Ovary (tissue), 9 donors: Measurements from ENCODE around the gene KDM3A. TPM values are rescaled to one million over a fixed set of nuclear protein-coding genes. Genes with fewer than 3 reads are reported as not detected.

ENCODE experiments used
- DNase-seq, 5 donors: peaks; one replicate each; pipeline ENCODE4 v3.0.0-alpha.2; 2019 to 2020
- H3K27ac ChIP-seq, 2 donors: fragments of 200-600 bp; one replicate each; pipeline versions ENCODE4 v1.5.1 to v1.8.0; 2019 to 2022
- H3K27me3 ChIP-seq: fragments of 200-600 bp; one replicate; pipeline ENCODE4 v1.8.0; 2022
- H3K36me3 ChIP-seq: fragments of 200-600 bp; sonication (generic); one replicate; pipeline ENCODE4 v1.5.1; 2019
- H3K4me1 ChIP-seq: one replicate; pipeline ENCODE4 v1.8.1; 2013; ENCODE audit warnings: mild to moderate bottlenecking, moderate library complexity; ENCODE audit not compliant: insufficient read depth
- H3K4me3 ChIP-seq: fragments of 200-600 bp; sonication (generic); one replicate; pipeline ENCODE4 v1.5.1; 2017
- H3K9me3 ChIP-seq, 2 donors: fragments of 200-600 bp in 1 of 2; sonication (generic) in 1 of 2; one replicate each; pipeline versions ENCODE4 v1.5.1 to v1.8.1; 2013 to 2019; ENCODE audit warnings: mild to moderate bottlenecking in 1 of 2, moderate library complexity in 1 of 2
- CTCF ChIP-seq, 3 donors: fragments of 450-650 bp in 2 of 3; fragments of 200-600 bp in 1 of 3; IDR thresholded peaks; one replicate each; pipeline versions ENCODE4 v1.5.1 to v1.8.0; 2016 to 2022; ENCODE audit warnings: antibody characterized with exemption in 3 of 3, mild to moderate bottlenecking in 1 of 3
- EP300 ChIP-seq: sonication (generic); formaldehyde crosslinking; IDR thresholded peaks from one replicate; pipeline ENCODE4 v1.6.1; 2017; ENCODE audit warnings: antibody characterized with exemption
- POLR2A ChIP-seq: fragments of 450-650 bp; IDR thresholded peaks from one replicate; pipeline ENCODE4 v1.6.1; 2017; ENCODE audit warnings: antibody characterized with exemption, mild to moderate bottlenecking, moderate library complexity
- WGBS, 3 donors: extraction: QIAGEN DNeasy Blood & Tissue Kit in 1 of 3; methylation state at CpG; one replicate each; pipeline versions ENCODE4 v1.1.5 to v1.1.7; 2013 to 2017; 5-methylcytosine and 5-hydroxymethylcytosine counted together
- intact Hi-C, 4 donors: fragments of 100-400 bp; cut with DNase I; formaldehyde crosslinking; loops; one replicate each; pipeline versions ENCODE4 v1.11.0 to v1.15.1; 2022 to 2023
- polyA plus RNA-seq, 2 donors: library from polyadenylated mRNA; stranded (reverse); fragments of 200-250 nt in 1 of 2; fragments of 350-450 nt in 1 of 2; fragmentation: Illumina TruSeq in 1 of 2; extraction: RNeasy Lipid Tissue Mini Kit (QIAGEN cat#74804) in 1 of 2; gene quantifications; one replicate each; pipeline ENCODE4 v1.2.3, GENCODE V29; 2013 to 2014
- total RNA-seq, 7 donors: library from RNA; depleted of rRNA in 2 of 7; stranded (reverse); fragments of >200 nt in 2 of 7; fragmentation: NEBNext Ultra II Directional in 3 of 7; extraction: Animal tissue kit (Norgen Biotek cat#: 25700) in 3 of 7; gene quantifications; one replicate each; pipeline versions ENCODE4 v1.1.0 to v1.2.4, GENCODE V29; 2016 to 2023
- donor health status: DM: no; HTN: no; CAD: no; lungs with moderate emphysema.
- donor health status: DM: no; HTN: no; CAD: no.
- donor health status: Bipolar disorder and iron deficiency.
- donor health status: DM: yes; HTN: yes; CAD: no.
- donor health status: DM: no; HTN: no; CAD: no.
- donor health status: DM: yes; HTN: yes; CAD: no.

KDM3A gene
- total and polyA plus RNA-seq, 9 donors = 23.3 to 58.4 (median 40.8) TPM

GRCh38 chr2:86488561-86489250, 47.5 kb downstream of the KDM3A start:
- no peak for DNase-seq
- no peaks in the 10 kb centered on the region for H3K36me3 ChIP-seq
- no peaks in the 10 kb centered on the region for H3K4me1 ChIP-seq
- TF ChIP-seq EP300 = no peak
- TF ChIP-seq POLR2A = no peak
- no peak for TF ChIP-seq CTCF (IDR thresholded peaks at IDR 0.05)
- H3K4me3 ChIP-seq = no peak overlapping the region
- no peaks in the 10 kb centered on the region for H3K27me3 ChIP-seq
- no peak overlapping the region for H3K27ac ChIP-seq
- no peaks in the 10 kb centered on the region for H3K9me3 ChIP-seq
- intact Hi-C loops = no loop called here
- WGBS, 3 donors = 86 to 91% (median 88%) methylated on average over 7 of the region's 7 CpGs

- H3K27ac ChIP-seq = no peak overlapping the region
- no peaks in the 10 kb centered on the region for H3K36me3 ChIP-seq
- TF ChIP-seq EP300 (no peak), CTCF (IDR thresholded peaks at IDR 0.05) (no peak), POLR2A (no peak)
- no peak for DNase-seq
- no peaks in the 10 kb centered on the region for H3K4me1 ChIP-seq
- WGBS, 3 donors = 95 to 98% (median 98%) methylated on average over 3 of the region's 3 CpGs
- H3K9me3 ChIP-seq = no peaks in the 10 kb centered on the region
- H3K27me3 ChIP-seq = no peaks in the 10 kb centered on the region
- intact Hi-C loops = no loop called here
- H3K4me3 ChIP-seq = no peak overlapping the region
These were observed 48.4 kb downstream of the KDM3A start for GRCh38 chr2:86489542-86489941.

DNA sequence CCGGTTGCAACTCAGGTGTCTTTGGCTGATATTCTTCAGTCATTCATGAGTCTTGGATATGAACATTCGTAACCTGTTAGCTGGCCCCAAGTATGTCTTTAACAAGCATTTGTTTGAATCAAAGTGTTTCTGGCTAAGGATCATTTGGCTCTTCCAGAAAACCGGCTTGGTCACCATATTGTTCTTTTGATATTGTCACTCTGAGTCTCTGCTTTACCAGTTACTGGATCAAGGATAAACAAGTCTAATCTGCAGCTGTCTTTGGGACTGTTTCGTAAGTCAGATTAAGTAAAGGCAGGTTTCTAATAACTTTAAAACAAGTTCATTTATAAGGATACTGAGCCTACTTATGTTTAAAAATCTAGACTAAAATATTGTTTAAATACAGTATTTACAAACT, 49.1 kb downstream of the KDM3A start:
- no peak overlapping the region for H3K27ac ChIP-seq
- intact Hi-C loops = no loop called here

GRCh38 chr2:86491088-86491487, 49.9 kb downstream of the KDM3A start:
- intact Hi-C loops = no loop called here
- Histone ChIP-seq H3K27me3 (no peaks in the 10 kb centered on the region), H3K9me3 (no peaks in the 10 kb centered on the region), H3K4me1 (no peaks in the 10 kb centered on the region), H3K36me3 (no peaks in the 10 kb centered on the region), H3K27ac (no peak overlapping the region), H3K4me3 (no peak overlapping the region)
- 68 to 77% (median 76%) methylated on average over 4 of the region's 4 CpGs for WGBS, 3 donors
- DNase-seq = no peak
- TF ChIP-seq EP300 = no peak
- no peak for TF ChIP-seq POLR2A
- no peak for TF ChIP-seq CTCF (IDR thresholded peaks at IDR 0.05)

More for the DNA sequence above, 49.1 kb downstream of the KDM3A start:
- DNase-seq = no peak
- Histone ChIP-seq H3K4me3 (no peak overlapping the region), H3K9me3 (no peaks in the 10 kb centered on the region), H3K36me3 (no peaks in the 10 kb centered on the region), H3K27me3 (no peaks in the 10 kb centered on the region), H3K4me1 (no peaks in the 10 kb centered on the region)
- 92 to 97% (median 94%) methylated on average over 4 of the region's 4 CpGs for WGBS, 3 donors
- TF ChIP-seq EP300 (no peak), CTCF (IDR thresholded peaks at IDR 0.05) (no peak), POLR2A (no peak)
